Keratinocyte (primary cell): ENCODE measurements around the gene EHMT1. TPM values are rescaled to one million over a fixed set of nuclear protein-coding genes. Genes with fewer than 3 reads are reported as not detected.

Experiments used
- DNase-seq: peaks from one replicate; pipeline ENCODE4 v3.0.0-alpha.2; 2011; ENCODE audit warnings: low read depth, missing footprints, low spot score
- FAIRE-seq: peaks from 2 replicates; lab custom pipeline; 2011; peaks lifted over from hg19 to GRCh38; lab: Jason Lieb, UNC
- H2AFZ ChIP-seq: 2 replicates; pipeline ENCODE4 v1.6.0; 2012; ENCODE audit warnings: low read length, control low read depth, inconsistent platforms; ENCODE audit not compliant: control insufficient read depth
- H3K27ac ChIP-seq: 2 replicates; pipeline ENCODE4 v1.5.1; 2011; ENCODE audit warnings: low read length; ENCODE audit not compliant: control insufficient read depth, insufficient read depth
- H3K27me3 ChIP-seq: 3 replicates; pipeline ENCODE4 v1.6.0; 2011; ENCODE audit warnings: low read length; ENCODE audit not compliant: control insufficient read depth, insufficient read depth; ENCODE audit errors: extremely low read depth
- H3K36me3 ChIP-seq, 2 experiments: 2 replicates in 1 of 2; 3 replicates in 1 of 2; pipeline ENCODE4 v1.5.1; 2011; ENCODE audit warnings: low read length in 2 of 2, mild to moderate bottlenecking in 1 of 2; ENCODE audit not compliant: control insufficient read depth in 2 of 2, insufficient read depth in 2 of 2; ENCODE audit errors: extremely low read depth in 1 of 2
- H3K4me1 ChIP-seq: 3 replicates; pipeline ENCODE4 v1.5.1; 2011; ENCODE audit warnings: low read length; ENCODE audit not compliant: control insufficient read depth, insufficient read depth; ENCODE audit errors: extremely low read depth
- H3K4me2 ChIP-seq: 3 replicates; pipeline ENCODE4 v1.6.0; 2011; ENCODE audit warnings: low read depth, low read length; ENCODE audit not compliant: control insufficient read depth, insufficient read depth; ENCODE audit errors: extremely low read depth
- H3K4me3 ChIP-seq, 3 experiments: fragments of 200-600 bp in 1 of 3; sonication (generic) in 1 of 3; 2 replicates in 2 of 3; 3 replicates in 1 of 3; pipeline ENCODE4 v1.5.1; 2011 to 2016; ENCODE audit warnings: low read length in 3 of 3, mild to moderate bottlenecking in 3 of 3, control low read depth in 2 of 3, inconsistent platforms in 1 of 3, low read depth in 1 of 3, mixed read lengths in 1 of 3, mixed run types in 1 of 3, moderate library complexity in 1 of 3; ENCODE audit not compliant: control insufficient read depth in 2 of 3, insufficient read depth in 2 of 3; ENCODE audit errors: extremely low read depth in 1 of 3
- H3K79me2 ChIP-seq: 2 replicates; pipeline ENCODE4 v1.6.0; 2012; ENCODE audit warnings: low read length; ENCODE audit not compliant: control insufficient read depth, insufficient read depth
- H3K9ac ChIP-seq: 3 replicates; pipeline ENCODE4 v1.6.0; 2011; ENCODE audit warnings: low read length; ENCODE audit not compliant: control insufficient read depth, insufficient read depth; ENCODE audit errors: extremely low read depth
- H3K9me1 ChIP-seq: 3 replicates; pipeline ENCODE4 v1.6.0; 2011; ENCODE audit warnings: low read length; ENCODE audit not compliant: control insufficient read depth, insufficient read depth; ENCODE audit errors: extremely low read depth
- H3K9me3 ChIP-seq: 2 replicates; pipeline ENCODE4 v1.5.1; 2012; ENCODE audit warnings: low read depth, low read length; ENCODE audit not compliant: control insufficient read depth
- H4K20me1 ChIP-seq: 3 replicates; pipeline ENCODE4 v1.6.0; 2011; ENCODE audit warnings: low read length; ENCODE audit not compliant: control insufficient read depth, insufficient read depth; ENCODE audit errors: extremely low read depth
- EZH2 ChIP-seq: IDR thresholded peaks from one replicate; pipeline ENCODE4 v1.6.1; 2012; ENCODE audit warnings: inconsistent platforms, mild to moderate bottlenecking, low read length, moderate library complexity
- dilution Hi-C: fragments of 300-500 bp; cut with MboI; formaldehyde crosslinking; loops from one replicate; pipeline ENCODE4 v1.7.0; 2020; ENCODE audit warnings: low sequenced_read_pairs; ENCODE audit not compliant: extremely low pct_ligation_motif_present
- polyA plus RNA-seq, 5 experiments: library from polyadenylated mRNA; depleted of rRNA in 3 of 5; stranded (reverse) in 3 of 5; stranded (forward) in 1 of 5; unstranded in 1 of 5; fragments of >200 nt; gene quantifications; 1 replicate in 1 of 5; 2 replicates in 3 of 5; 3 replicates in 1 of 5; pipeline versions ENCODE4 v1.2.1 to v1.2.3, GENCODE V29; 2011 to 2012; ENCODE audit warnings: missing spikeins in 2 of 5, low read depth in 1 of 5, low replicate concordance in 1 of 5
- TF ChIP-seq, protein P1 (sequence below), 3 experiments: IDR thresholded peaks in 1 of 3; conservative IDR thresholded peaks in 1 of 3; optimal IDR thresholded peaks in 1 of 3; 2 replicates in 2 of 3; 3 replicates in 1 of 3; pipeline versions ENCODE3 to v1.5.1; 2011; ENCODE audit warnings: low read length in 3 of 3, mild to moderate bottlenecking in 3 of 3, moderate library complexity in 2 of 3, control low read depth in 1 of 3, inconsistent platforms in 1 of 3; ENCODE audit not compliant: insufficient read depth in 2 of 3; ENCODE audit errors: extremely low read depth in 1 of 3

EHMT1 gene
- polyA plus RNA-seq, 1 donor (not counting 4 experiments of a cell fraction or from before 2014, with no cell fraction given), result 25.9 TPM

DNA sequence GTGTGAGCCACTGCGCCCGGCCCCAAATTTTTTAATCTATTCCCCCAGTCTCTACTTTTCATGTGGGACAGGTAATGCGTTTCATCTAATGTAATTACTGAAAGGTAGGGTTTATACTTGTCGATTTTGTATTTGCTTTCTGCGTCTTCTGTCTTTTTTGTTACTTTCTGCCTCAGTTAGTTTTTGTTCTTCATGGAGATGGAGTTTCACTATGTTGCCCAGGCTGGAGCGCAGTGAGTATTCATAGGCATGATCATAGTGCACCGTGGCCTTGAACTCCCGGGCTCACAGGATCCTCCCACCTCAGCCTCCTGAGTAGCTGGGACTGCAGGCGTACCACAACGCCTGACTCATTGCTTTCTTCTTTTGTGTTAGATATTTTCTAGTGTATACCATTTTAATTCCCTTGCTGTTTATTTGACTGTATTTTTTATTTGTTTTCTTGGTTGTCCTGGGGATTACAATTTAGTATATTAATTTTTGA lies 23.4 kb downstream of the EHMT1 start:
- H3K4me3 ChIP-seq, result no peak overlapping the region
- dilution Hi-C loops, result no loop called here
- no peak overlapping the region for H3K27ac ChIP-seq
- DNase-seq, result no peak
- H3K9me3 ChIP-seq, result no peaks in the 10 kb centered on the region
- no peaks in the 10 kb centered on the region for H3K27me3 ChIP-seq
- peaks cover 9 to 10% of the 10 kb centered on the region in 2 experiments for H3K36me3 ChIP-seq
- TF ChIP-seq EZH2, result no peak
- TF ChIP-seq, protein P1, sequence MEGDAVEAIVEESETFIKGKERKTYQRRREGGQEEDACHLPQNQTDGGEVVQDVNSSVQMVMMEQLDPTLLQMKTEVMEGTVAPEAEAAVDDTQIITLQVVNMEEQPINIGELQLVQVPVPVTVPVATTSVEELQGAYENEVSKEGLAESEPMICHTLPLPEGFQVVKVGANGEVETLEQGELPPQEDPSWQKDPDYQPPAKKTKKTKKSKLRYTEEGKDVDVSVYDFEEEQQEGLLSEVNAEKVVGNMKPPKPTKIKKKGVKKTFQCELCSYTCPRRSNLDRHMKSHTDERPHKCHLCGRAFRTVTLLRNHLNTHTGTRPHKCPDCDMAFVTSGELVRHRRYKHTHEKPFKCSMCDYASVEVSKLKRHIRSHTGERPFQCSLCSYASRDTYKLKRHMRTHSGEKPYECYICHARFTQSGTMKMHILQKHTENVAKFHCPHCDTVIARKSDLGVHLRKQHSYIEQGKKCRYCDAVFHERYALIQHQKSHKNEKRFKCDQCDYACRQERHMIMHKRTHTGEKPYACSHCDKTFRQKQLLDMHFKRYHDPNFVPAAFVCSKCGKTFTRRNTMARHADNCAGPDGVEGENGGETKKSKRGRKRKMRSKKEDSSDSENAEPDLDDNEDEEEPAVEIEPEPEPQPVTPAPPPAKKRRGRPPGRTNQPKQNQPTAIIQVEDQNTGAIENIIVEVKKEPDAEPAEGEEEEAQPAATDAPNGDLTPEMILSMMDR (optimal IDR thresholded peaks at IDR 0.05 in 1 of 3, IDR thresholded peaks at IDR 0.05 in 1 of 3, conservative IDR thresholded peaks at IDR 0.05 in 1 of 3; ENCODE audit: extremely low read depth in 1 of 3, insufficient read depth in 2 of 3, low read length in 3 of 3), result no peak
- peaks cover 2% of the 10 kb centered on the region for H3K9me1 ChIP-seq
- no peaks in the 10 kb centered on the region for H3K4me1 ChIP-seq
- H3K9ac ChIP-seq, result no peak overlapping the region
- H2AFZ ChIP-seq, result no peak overlapping the region
- FAIRE-seq, result no peak
- no peak overlapping the region for H3K4me2 ChIP-seq
- H3K79me2 ChIP-seq, result peaks cover 94% of the 10 kb centered on the region
- H4K20me1 ChIP-seq, result no peaks in the 10 kb centered on the region

- DNase-seq, result no peak
- H3K36me3 ChIP-seq, result peaks cover 11 to 13% of the 10 kb centered on the region in 2 experiments
These were observed 24.1 kb downstream of the EHMT1 start for GRCh38 chr9:137642892-137643291.

More at GRCh38 chr9:137642892-137643291, 24.1 kb downstream of the EHMT1 start:
- Histone ChIP-seq H2AFZ (no peak overlapping the region), H3K27me3 (no peaks in the 10 kb centered on the region), H4K20me1 (no peaks in the 10 kb centered on the region), H3K9me3 (no peaks in the 10 kb centered on the region), H3K9me1 (peaks cover 2% of the 10 kb centered on the region), H3K4me1 (no peaks in the 10 kb centered on the region), H3K4me2 (no peak overlapping the region), H3K79me2 (peaks cover 95% of the 10 kb centered on the region), H3K27ac (no peak overlapping the region), H3K4me3 (no peak overlapping the region), H3K9ac (no peak overlapping the region)
- no peak for FAIRE-seq
- TF ChIP-seq, protein P1 (optimal IDR thresholded peaks at IDR 0.05 in 1 of 3, IDR thresholded peaks at IDR 0.05 in 1 of 3, conservative IDR thresholded peaks at IDR 0.05 in 1 of 3; ENCODE audit: extremely low read depth in 1 of 3, insufficient read depth in 2 of 3, low read length in 3 of 3), result no peak
- TF ChIP-seq EZH2, result no peak
- dilution Hi-C loops, result no loop called here
